Hematopoietic multipotent progenitor cell treated with erythropoietin and hydrocortisone succinate and interleukin-3 and kit ligand, for 15 days (in vitro differentiated cells): ENCODE measurements around the gene TRAPPC14.
"Not testable (repeated sequence)": the region's sequence is repeated elsewhere in the genome, so short reads cannot be mapped to it uniquely, and the experiment has no call there.

ENCODE experiments used
- DNase-seq: peaks from one replicate; pipeline ENCODE4 v3.0.0-alpha.2; 2015; ENCODE audit warnings: low spot score

Gene TRAPPC14

GRCh38 chr7:100153708-100154535, 4.6 kb downstream of the TRAPPC14 start:
- DNase-seq = no peak

DNA sequence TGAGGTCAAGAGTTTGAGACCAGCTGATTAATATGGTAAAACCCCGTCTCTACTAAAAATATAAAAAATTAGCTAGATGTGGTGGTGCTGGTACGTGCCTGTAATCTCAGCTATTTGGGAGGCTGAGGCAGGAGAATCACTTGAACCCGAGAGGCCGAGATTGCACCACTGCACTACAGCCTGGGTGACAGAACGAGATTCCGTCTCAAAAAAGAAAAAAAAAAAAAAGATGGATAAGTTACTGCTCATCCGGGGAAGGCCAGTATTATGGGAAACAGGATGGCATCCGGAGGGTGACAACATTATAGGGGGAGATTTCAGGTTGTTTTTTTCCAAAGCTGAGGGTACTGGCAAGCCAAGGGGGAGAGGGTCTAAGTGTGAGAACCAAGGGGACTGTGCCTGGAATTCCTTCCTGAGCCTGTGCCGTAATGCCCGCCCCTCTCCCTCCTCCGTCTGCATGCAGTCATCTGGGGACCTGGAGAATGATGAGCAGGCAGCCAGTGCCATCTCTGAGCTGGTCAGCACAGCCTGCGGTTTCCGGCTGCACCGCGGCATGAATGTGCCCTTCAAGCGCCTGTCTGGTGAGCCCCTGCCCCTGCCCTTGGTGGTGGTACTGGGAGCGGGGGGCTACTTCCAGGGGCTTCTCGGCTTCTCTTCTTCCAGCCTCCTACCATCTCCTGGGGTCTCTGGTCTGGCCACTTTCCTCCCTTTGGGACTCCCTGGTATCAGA, 5.4 kb downstream of the TRAPPC14 start:
- DNase-seq = no peak

GRCh38 chr7:100152404-100152803, 6.1 kb downstream of the TRAPPC14 start:
- DNase-seq = no peak

- DNase-seq = peak; percentile 99
These were observed 9.8 kb downstream of the TRAPPC14 start, which contains the start of gene LAMTOR4 for GRCh38 chr7:100148559-100149328. Gene LAMTOR4 (plus strand): TSS chr7:100148918. CDS start chr7:100148973, 55 bp downstream.

DNA sequence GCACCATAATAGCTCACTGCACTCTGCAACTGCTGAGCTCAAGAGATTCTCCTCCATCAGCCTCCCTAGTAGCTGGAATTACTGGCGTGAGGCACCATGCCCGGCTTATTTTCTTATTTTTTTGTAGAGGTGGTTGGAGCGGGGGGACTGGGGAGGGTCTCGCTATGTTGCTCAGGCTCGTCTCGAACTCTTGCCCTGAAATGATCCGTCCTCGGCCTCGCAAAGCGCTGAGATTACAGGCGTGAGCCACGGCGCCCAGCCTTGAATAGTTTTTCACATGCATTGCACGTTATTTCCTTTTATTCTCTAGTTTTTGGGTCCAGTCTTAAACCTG, 10.3 kb downstream of the TRAPPC14 start:
- no peak for DNase-seq

DNA sequence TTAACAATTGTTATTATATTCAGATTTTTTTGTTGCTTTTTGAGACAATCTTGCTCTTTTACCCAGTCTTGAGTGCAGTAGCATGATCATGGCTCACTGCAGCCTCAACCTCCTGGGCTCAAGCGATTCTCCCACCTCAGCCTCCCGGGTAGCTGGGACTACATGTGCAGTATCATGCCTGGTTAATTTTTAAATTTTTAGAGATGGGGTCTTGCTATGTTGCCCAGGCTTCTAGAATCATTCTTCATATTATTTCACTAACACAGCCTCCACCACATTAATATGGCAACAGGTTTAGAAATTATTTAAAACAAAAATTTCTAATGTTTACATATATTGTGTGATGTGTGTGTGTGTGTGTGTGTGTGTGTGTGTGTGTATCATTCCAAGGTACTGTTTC, 11.2 kb downstream of the TRAPPC14 start:
- DNase-seq = no peak

DNA sequence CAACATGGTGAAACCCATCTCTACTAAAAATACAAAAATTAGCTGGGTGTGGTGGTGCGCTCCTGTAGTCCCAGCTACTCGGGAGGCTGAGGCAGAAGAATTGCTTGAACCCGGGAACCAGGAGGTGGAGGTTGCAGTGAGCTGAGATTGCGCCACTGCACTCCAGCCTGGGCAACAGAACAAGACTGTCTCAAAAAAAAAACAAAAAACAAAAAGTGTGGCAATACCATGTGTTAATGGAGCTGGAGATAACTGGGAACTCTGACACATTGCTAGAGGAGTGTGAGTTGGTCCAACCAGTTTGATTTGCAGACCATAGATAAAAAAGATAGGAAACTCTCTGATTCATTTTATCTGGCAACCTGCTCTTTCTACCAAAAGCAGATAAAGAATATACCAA, 12.2 kb downstream of the TRAPPC14 start:
- not testable (repeated sequence) for DNase-seq

- no peak for DNase-seq
These were observed 16.1 kb downstream of the TRAPPC14 start for GRCh38 chr7:100142461-100142860.

GRCh38 chr7:100141555-100141949, 17.0 kb downstream of the TRAPPC14 start:
- no peak for DNase-seq

DNA sequence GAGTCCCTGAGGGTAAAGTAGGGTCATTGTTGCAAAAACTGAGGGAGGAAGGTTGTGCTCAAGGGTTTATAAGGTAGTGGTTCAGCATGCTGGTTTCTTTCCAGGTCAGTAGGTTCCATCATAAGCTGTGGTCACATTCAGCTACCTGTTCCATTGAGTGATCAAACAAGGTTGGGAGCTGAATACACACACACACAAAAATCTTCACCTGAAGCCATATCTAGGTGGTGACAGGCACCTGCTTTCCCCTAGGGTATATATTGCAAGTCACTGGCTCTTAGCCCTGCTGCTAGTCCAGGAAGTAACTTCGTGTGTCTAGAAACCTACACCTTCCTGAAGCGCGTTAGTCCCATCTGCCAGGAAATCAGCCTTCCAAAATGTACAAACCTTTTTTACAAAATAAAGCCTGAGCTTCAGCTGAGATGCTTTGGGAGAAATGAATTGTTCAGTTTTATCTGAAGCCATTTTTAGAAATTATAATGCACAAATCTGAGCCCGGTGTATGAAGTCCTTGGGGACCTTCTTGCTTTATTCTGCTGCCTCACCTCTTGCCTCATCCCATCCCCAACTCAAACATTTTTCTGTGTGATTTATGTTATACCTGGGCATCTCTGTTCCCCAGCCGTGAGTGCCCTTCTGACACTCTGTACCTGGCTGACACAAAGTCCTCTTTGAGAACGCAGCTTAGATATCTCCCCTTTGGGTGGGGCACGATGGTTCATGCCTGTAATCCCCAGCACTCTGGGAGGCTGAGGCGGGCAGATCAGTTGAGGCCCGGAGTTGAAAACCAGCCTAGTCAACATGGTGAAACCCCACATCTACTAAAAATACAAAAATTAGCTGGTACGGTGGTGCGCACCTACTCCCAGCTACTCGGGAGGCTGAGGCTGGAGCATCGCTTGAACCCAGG, 20.4 kb downstream of the TRAPPC14 start:
- no peak for DNase-seq

GRCh38 chr7:100132697-100133151, 25.8 kb downstream of the TRAPPC14 start:
- peak; percentile 64 for DNase-seq

GRCh38 chr7:100132126-100132525, 26.4 kb downstream of the TRAPPC14 start:
- no peak for DNase-seq

DNA sequence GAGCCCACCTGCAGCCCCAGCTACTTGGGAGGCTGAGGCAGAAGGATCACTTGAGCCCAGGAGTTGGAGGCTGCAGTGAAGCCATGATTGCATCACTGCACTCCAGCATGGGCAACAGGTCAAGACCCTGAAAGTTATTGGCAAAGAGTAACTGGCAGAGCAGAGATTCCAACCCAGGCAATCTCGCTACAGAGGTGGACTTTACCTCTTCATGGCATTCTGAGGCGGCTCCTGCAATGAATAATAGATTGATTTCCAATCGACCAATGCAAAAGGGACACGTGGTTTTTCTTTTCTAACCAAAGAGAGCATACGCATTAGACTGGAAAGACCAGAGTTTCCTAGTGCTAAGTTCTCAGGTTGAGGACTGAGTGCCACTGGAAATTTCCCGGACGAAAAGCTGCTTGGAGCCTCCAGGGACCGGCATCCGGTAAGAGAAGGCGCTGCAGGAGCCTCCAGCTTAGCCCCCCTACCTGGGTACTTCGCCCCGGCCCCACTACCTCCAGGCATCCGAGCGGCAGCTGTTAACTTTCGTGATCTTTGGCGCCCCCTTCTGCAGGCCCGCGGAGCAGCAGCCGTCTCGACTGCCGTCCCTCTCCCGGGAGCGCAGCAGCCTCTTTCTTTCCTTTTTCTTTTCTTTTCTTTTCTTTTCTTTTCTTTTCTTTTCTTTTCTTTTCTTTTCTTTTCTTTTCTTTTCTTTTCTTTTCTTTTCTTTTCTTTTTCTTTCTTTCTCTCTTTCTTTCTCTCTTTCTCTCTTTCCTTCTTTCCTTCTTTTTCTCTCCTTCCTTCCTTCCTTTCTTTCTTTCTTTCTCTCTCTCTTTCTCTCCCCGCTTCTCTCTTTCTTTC, 27.7 kb downstream of the TRAPPC14 start:
- DNase-seq = peak; percentile 83

DNA sequence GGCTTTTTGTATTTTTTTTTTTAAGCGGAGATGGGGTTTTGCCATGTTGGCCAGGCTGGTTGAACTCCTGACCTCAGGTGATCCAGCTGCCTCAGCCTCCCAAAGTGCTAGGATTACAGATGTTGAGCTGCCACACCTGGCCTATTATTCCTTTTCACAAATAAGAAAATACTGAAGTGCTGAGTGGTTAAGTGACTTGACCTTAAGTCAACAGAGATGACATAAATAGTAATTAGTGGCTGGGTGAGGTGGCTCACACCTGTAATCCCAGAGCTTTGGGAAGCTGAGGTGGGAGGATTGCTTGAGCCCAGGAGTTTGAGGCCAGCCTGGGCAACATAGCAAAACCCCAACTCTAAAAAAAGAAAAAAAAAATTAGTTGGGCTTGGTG, 28.3 kb downstream of the TRAPPC14 start:
- DNase-seq = not testable (repeated sequence)

DNA sequence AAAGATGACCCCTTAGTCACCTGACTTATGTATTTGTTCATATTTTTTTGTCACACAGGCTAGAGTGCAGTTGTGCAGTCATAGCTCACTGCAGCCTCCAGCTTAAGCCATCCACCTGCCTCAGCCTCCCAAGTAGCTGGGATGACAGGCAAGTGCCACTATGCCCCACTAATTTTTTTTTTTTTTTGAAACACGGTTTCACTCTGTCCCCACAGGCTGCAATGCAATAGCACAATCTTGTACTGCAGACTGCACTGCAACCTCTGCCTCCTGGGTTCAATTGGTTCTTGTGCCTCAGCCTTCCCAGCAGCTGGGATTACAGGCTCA, 29.9 kb downstream of the TRAPPC14 start:
- DNase-seq = no peak

GRCh38 chr7:100127866-100128636, 30.5 kb downstream of the TRAPPC14 start:
- no peak for DNase-seq

GRCh38 chr7:100126931-100127865, 31.3 kb downstream of the TRAPPC14 start, which contains the start of gene MBLAC1:
Gene MBLAC1 (plus strand): TSS chr7:100126967. CDS start chr7:100127396, 429 bp downstream.
- peak; percentile 93 for DNase-seq

DNA sequence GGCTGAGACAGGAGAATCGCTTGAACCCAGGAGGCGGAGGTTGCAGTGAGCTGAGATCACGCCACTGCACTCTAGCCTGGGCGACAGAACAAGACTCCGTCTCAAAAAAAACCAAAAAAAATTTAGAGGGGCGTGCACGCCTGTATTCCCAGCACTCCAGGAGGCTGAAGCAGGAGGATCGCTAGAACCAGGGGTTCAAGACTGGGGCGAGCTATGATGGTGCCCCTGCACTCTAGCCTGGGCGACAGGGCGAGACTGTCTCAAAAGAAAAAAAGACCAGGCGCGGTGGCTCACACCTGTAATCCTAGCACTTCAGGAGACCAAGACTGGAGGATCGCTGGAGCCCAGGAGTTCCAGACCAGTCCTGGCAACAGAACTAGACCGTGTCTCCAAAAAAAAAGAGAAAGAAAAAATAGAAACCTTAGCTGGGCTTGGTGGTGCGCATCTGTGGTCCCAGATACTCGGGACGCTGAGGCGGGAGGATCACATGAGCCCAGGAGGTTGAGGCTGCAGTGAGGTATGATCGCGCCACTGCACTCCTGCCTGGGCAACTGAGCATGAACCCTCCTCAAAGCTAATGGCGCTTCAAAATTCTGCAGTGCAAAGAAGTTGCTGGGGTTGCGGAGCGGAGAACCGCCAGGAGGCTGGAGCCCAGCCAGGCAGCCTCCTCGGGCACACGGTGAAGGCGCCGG, 32.1 kb downstream of the TRAPPC14 start:
- no peak for DNase-seq
